Prostate gland (tissue), 2 donors: ENCODE measurements around the gene ACADM. TPM values are rescaled to one million over a fixed set of nuclear protein-coding genes. Genes with fewer than 3 reads are reported as not detected.
"Not testable (repeated sequence)": the region's sequence is repeated elsewhere in the genome, so short reads cannot be mapped to it uniquely, and the experiment has no call there.

ENCODE experiments used
- DNase-seq: peaks from one replicate; pipeline ENCODE4 v3.0.0-alpha.2; 2019; ENCODE audit warnings: low spot score
- H3K27ac ChIP-seq, 2 donors: fragments of 200-600 bp; sonication (generic); 2 replicates each; pipeline ENCODE4 v1.5.1; 2017 to 2019
- H3K27me3 ChIP-seq: fragments of 200-600 bp; sonication (generic); replicated peaks from 2 replicates; pipeline ENCODE4 v1.5.1; 2019; ENCODE audit not compliant: insufficient read depth
- H3K36me3 ChIP-seq, 2 donors: fragments of 200-600 bp; sonication (generic); 1 replicate in 1 of 2; 2 replicates in 1 of 2; pipeline versions ENCODE4 v1.5.1 to v1.8.1; 2017 to 2019
- H3K4me1 ChIP-seq: fragments of 200-600 bp; sonication (generic); replicated peaks from 2 replicates; pipeline ENCODE4 v1.5.1; 2019
- H3K4me3 ChIP-seq, 2 donors: fragments of 200-600 bp; sonication (generic); 2 replicates each; pipeline ENCODE4 v1.5.1; 2017 to 2019
- H3K9me3 ChIP-seq: fragments of 200-600 bp; sonication (generic); 2 replicates; pipeline ENCODE4 v1.5.1; 2017
- POLR2A ChIP-seq: fragments of 450-650 bp; IDR thresholded peaks from one replicate; pipeline ENCODE4 v1.6.1; 2016; ENCODE audit warnings: antibody characterized with exemption, mild to moderate bottlenecking
- POLR2AphosphoS5 ChIP-seq: sonication (generic); formaldehyde crosslinking; IDR thresholded peaks from one replicate; pipeline ENCODE4 v1.6.1; 2017; ENCODE audit warnings: antibody characterized with exemption
- WGBS: methylation state at CpG from one replicate; pipeline ENCODE4 v1.1.5; 2018; 5-methylcytosine and 5-hydroxymethylcytosine counted together
- intact Hi-C: fragments of 100-400 bp; cut with DNase I; formaldehyde crosslinking; loops from one replicate; pipeline ENCODE4 v1.14.2; 2022
- total RNA-seq, 2 donors: library from RNA; depleted of rRNA; stranded (reverse); fragments of >200 nt; gene quantifications; one replicate each; pipeline ENCODE4 v1.1.0, GENCODE V29; 2016
- TF ChIP-seq, protein P1 (sequence below), 4 experiments: fragments of 200-600 bp in 2 of 4; fragments of 450-650 bp in 2 of 4; sonication (generic) in 2 of 4; IDR thresholded peaks; 1 replicate in 3 of 4; 2 replicates in 1 of 4; pipeline ENCODE4 v1.5.1; 2016 to 2019; ENCODE audit warnings: antibody characterized with exemption in 4 of 4, mild to moderate bottlenecking in 2 of 4, moderate library complexity in 2 of 4

Gene ACADM
- total RNA-seq, 2 donors from 2014 or later, result 45.4 to 49.4 TPM

DNA sequence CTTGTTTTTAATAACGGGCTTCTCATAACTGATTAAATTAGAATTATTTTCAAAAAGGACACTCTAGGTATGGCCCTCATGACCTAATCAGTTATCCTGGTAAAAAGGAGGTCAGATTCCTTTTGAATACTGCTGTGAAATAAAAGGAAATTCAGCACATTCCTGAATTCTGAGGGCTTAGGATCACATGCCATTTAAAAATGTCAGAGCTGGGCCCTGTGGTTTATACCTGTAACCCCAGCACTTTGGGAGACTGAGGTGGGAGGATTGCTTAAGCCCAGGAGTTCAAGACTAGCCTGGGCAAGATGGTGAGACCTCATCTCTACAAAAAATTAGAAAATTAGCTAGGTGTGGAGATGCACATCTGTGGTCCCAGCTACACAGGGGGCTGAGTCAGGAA, 43.5 kb downstream of the ACADM start:
- TF ChIP-seq POLR2AphosphoS5, result no peak
- TF ChIP-seq, protein P1, sequence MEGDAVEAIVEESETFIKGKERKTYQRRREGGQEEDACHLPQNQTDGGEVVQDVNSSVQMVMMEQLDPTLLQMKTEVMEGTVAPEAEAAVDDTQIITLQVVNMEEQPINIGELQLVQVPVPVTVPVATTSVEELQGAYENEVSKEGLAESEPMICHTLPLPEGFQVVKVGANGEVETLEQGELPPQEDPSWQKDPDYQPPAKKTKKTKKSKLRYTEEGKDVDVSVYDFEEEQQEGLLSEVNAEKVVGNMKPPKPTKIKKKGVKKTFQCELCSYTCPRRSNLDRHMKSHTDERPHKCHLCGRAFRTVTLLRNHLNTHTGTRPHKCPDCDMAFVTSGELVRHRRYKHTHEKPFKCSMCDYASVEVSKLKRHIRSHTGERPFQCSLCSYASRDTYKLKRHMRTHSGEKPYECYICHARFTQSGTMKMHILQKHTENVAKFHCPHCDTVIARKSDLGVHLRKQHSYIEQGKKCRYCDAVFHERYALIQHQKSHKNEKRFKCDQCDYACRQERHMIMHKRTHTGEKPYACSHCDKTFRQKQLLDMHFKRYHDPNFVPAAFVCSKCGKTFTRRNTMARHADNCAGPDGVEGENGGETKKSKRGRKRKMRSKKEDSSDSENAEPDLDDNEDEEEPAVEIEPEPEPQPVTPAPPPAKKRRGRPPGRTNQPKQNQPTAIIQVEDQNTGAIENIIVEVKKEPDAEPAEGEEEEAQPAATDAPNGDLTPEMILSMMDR (IDR thresholded peaks at IDR 0.05), result no peak
- no peak for TF ChIP-seq POLR2A
- intact Hi-C loops, result no loop called here
- Histone ChIP-seq H3K27ac (no peak overlapping the region), H3K4me3 (no peak overlapping the region), H3K4me1 (no peaks in the 10 kb centered on the region), H3K36me3 (no peaks in the 10 kb centered on the region), H3K9me3 (no peaks in the 10 kb centered on the region), H3K27me3 (no peaks in the 10 kb centered on the region)
- 97% methylated on average over 1 of the region's 1 CpG for WGBS
- DNase-seq, result no peak

DNA sequence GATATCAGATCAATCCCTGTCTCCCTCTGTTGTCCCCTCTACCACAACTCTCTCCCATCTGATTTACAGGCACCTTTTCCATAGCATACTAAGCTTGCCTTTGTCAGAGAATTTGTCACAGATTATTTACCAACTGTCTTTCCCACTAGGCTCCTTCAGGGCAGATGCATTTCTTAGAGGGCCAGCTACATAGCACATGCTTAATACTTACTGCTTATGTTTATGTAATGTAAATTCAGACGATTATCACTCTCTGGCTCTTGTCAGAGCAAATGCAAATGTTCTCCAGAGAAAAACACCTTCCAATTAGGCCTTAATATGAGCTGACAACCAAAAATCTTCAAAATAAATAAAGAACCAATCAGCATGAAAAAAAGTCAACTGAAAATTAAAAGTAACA, 46.3 kb downstream of the ACADM start:
- 74% methylated on average over 1 of the region's 1 CpG for WGBS
- intact Hi-C loops, result no loop called here
- no peak for TF ChIP-seq POLR2AphosphoS5
- TF ChIP-seq POLR2A, result no peak
- TF ChIP-seq, protein P1 (IDR thresholded peaks at IDR 0.05), result no peak
- Histone ChIP-seq H3K27ac (no peak overlapping the region), H3K4me3 (no peak overlapping the region), H3K36me3 (no peaks in the 10 kb centered on the region), H3K4me1 (no peaks in the 10 kb centered on the region), H3K27me3 (no peaks in the 10 kb centered on the region), H3K9me3 (no peaks in the 10 kb centered on the region)
- DNase-seq, result no peak

DNA sequence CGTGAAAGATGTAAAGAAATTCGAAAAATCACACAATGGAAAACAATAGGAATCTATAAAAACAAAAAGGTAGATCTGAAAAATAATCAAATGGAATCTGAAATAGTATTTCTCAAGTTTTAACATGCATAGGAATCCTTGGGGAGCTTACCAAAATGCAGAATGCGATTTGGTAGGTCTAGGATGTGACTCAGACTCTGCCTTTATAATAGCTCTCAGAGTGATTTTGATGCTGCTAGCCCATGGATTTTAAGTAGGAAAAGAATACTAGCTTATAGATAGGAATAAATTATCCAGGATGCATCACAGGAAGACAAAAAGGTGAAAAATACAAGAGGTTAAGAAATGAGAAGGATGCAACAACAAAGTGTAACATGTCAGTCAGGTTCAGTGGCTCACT, 47.5 kb downstream of the ACADM start:
- TF ChIP-seq POLR2A (no peak), POLR2AphosphoS5 (no peak)
- TF ChIP-seq, protein P1 (IDR thresholded peaks at IDR 0.05), result no peak
- no peaks in the 10 kb centered on the region for H3K27me3 ChIP-seq
- no peak for DNase-seq
- no peaks in the 10 kb centered on the region for H3K4me1 ChIP-seq
- 59% methylated on average over 3 of the region's 3 CpGs for WGBS
- no peaks in the 10 kb centered on the region for H3K9me3 ChIP-seq
- H3K36me3 ChIP-seq, result no peaks in the 10 kb centered on the region
- intact Hi-C loops, result no loop called here
- no peak overlapping the region for H3K27ac ChIP-seq
- no peak overlapping the region for H3K4me3 ChIP-seq

DNA sequence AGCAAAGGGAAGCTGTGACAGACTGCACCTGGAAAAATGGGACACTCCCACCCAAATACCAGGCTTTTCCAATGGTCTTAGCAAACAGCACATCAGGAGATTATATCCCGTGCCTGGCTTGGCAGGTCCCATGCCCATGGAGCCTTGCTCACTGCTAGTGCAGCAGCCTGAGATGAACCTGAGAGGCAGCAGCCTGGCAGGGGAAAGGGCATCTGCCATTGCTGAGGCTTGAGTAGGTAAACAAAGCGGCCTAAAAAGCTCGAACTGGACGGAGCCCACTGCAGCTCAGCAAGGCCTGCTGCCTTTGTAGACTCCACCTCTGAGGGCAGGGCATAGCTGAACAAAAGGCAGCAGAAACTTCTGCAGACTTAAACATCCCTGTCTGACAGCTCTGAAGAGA, 53.3 kb downstream of the ACADM start:
- H3K9me3 ChIP-seq, H3K36me3 ChIP-seq, intact Hi-C loops, H3K27ac ChIP-seq, H3K27me3 ChIP-seq, H3K4me1 ChIP-seq, DNase-seq, H3K4me3 ChIP-seq: not testable (repeated sequence)
- 89% methylated on average over 4 of the region's 4 CpGs for WGBS

DNA sequence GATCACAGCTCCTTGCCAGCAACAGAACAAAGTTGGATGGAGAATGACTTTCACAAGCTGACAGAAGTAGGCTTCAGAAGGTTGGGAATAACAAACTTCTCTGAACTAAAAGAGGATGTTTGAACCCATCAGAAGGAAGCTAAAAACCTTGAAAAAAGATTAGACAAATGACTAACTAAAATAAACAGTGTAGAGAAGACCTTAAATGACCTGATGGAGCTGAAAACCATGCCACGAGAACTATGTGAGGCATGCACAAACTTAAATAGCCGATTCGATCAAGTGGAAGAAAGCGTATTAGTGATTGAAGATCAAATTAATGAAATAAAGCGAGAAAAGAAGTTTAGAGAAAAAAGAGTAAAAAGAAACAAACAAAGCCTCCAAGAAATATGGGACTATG, 54.2 kb downstream of the ACADM start:
- H3K27ac ChIP-seq, H3K9me3 ChIP-seq, H3K4me1 ChIP-seq, H3K4me3 ChIP-seq, DNase-seq, H3K27me3 ChIP-seq, H3K36me3 ChIP-seq, intact Hi-C loops: not testable (repeated sequence)
- whole genome bisulfite sequencing, result 94% methylated on average over 5 of the region's 5 CpGs

DNA sequence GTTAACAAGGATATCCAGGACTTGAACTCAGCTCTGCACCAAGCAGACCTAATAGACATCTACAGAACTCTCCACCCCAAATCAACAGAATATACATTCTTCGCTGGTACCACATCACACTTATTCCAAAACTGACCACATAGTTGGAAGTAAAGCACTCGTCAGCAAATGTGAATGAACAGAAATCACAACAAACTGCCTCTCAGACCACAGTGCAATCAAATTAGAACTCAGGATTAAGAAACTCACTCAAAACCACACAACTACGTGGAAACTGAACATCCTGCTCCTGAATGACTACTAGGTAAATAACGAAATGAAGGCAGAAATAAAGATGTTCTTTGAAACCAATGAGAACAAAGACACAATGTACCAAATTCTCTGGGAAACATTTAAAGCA, 55.7 kb downstream of the ACADM start:
- DNase-seq, H3K4me3 ChIP-seq, H3K27me3 ChIP-seq, H3K9me3 ChIP-seq, H3K4me1 ChIP-seq, H3K27ac ChIP-seq, intact Hi-C loops, H3K36me3 ChIP-seq: not testable (repeated sequence)
- WGBS, result 82% methylated on average over 4 of the region's 4 CpGs

DNA sequence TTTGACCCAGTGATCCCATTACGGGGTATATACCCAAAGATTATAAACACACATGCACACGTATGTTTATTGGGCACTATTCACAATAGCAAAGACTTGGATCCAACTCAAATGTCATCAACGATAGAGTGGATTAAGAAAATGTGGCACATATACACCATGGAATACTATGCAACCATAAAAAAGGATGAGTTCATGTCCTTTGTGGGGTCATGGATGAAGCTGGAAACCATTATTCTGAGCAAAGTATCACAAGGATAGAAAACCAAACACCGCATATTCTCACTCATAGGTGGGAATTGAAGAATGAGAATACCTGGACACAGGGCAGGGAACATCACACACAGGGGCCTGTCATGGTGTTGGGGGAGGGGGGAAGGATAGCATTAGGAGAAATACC, 59.4 kb downstream of the ACADM start:
- H3K27ac ChIP-seq, H3K4me3 ChIP-seq, H3K9me3 ChIP-seq, H3K27me3 ChIP-seq, H3K4me1 ChIP-seq, H3K36me3 ChIP-seq, DNase-seq, intact Hi-C loops: not testable (repeated sequence)
- 96% methylated on average over 4 of the region's 4 CpGs for WGBS
